EL (cell line): ENCODE data around the gene CDCP2.

ENCODE experiments used
- DNase-seq: peaks from one replicate; pipeline ENCODE4 v3.0.0-alpha.2; 2016

CDCP2 gene

DNA sequence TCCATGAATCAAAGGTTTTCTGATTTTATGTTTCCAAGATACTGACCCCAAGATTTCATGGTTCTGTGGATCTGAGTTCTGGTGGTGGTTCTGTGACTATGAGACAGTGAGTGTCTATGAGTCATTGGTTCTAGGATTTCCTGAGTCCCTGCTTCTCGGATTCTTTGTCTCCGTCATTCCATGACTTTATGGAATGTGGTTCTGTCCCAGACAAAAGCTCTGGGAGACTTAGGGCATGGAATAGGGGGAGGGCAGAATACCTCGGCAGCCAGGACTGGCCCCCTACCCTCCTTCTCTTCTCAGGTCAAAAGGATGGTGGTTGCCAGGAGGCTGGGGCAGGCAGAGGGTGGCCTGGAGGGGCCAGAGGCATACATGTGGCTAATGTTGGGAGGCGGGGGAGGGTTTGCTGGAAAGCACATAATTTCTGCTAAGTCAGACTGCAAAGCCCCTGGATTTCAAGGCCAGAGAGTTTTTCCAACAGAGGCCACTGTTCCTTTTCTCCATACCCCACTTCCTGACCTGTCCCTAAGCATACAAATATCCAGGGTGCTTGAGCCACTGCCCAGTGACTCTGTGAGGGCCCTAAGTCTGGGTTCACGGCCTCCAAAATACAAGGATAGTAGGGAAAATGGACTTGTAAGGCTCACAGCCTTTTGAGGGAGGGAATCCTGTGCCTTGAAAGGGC, 17.2 kb downstream of the CDCP2 start:
- DNase-seq, result no peak

DNA sequence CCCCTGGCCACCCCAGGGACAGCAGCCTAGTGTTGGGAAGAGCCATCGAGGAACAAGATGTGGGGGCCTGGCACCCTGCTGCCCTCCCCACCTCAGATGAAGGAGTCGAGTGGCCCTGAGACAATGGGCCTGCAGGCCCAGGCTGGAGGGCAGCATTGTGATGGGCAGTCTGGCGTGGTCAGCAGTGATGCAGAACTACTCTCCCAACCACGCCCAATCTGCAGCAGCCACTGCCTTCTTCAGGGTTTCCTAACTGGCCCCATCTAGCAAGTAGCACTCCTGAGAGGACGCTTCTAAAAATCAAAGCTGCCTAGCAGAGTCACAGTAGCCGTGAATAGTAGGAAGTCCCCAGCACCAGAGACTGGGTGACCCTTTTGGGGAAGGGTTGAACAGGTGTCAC, 18.5 kb downstream of the CDCP2 start:
- DNase-seq, result no peak

DNA sequence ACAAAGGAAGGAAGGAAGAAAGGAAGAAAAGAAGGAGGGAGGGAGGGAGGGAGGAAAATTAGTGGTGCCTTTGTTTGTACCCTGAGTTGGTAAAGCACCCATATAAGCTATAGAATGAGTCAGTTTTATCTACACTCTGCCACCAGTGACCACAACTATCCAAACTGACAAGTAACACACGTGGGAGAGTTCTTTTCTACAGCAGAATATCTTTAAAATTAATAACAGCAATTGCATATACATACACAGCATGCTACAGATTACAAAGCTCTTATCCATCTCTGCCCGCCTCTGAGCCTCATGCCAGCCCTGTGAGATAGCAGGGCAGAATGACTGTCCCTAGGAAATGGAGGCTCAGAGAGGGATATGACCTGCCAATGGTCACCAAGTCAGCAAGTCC, 20.3 kb downstream of the CDCP2 start:
- DNase-seq, result peak; percentile 16

DNA sequence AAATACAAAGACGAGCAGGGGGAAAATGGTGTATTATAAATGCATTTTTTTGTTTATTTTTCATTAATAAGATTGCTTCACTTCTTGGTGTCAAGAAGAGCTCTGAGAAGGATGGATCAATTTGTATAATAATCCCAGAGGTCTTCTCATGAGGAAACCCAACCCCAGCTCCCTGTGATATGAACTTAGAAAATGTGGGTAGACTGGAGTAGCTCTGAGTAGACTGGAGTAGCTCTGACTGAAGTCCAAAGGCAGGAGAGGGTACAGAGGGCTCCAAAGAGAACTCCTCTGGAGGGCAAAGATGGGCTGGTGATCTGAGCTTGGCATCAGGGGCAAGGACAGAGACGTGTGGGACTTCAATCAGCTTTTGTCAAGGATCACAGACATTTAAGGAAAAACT, 21.4 kb downstream of the CDCP2 start:
- no peak for DNase-seq

DNA sequence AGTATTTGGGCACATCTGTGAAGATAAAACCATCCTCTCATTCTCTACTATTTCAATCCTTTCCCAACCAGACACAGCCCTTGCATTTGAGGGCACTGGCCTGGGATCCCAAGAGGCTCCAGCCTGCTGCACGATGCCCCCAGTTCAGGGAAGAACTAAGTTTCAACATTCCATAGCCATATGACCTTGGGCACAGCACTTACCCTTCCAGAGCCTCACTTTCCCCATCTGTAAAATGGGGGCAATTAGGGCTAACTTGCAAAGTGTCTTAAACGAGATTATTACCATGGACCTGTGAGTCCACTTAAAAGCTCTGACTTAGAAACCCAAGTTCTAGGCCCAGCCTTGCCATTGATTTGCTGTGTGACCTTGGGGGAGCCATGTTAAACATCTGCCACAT, 22.9 kb downstream of the CDCP2 start:
- no peak for DNase-seq

DNA sequence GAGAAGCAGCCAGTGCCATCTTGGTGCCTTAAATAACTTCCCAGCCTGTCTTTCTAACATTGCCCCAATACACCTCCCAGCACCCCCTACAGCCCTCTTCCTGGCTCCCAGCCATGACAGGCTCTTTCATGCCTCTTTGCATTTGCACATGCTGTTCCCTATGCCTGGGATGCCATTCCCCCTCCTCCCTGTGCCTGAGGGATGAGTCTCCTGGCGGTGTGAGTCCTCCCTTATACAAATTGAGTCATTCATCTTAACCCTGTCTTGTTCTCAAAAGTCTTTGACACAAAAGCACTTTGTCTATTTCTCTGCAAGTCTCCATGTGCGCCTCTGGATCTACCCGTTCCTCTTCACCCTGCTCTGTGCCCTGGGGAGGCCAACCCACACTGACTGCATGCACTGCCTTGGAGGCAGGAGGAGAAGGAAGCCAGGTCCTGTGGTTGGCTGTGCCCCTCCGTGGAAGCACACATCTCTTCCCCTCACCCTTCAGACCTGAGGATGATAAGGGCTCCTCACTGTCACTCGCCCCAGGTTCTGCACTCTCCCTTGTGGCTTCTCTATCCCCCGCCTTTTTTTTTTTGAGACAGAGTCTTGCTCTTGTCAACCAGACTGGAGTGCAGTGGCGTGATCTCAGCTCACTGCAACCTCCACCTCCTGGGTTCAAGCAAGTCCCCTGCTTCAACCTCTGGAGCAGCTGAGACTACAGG, 25.1 kb downstream of the CDCP2 start:
- DNase-seq, result no peak

DNA sequence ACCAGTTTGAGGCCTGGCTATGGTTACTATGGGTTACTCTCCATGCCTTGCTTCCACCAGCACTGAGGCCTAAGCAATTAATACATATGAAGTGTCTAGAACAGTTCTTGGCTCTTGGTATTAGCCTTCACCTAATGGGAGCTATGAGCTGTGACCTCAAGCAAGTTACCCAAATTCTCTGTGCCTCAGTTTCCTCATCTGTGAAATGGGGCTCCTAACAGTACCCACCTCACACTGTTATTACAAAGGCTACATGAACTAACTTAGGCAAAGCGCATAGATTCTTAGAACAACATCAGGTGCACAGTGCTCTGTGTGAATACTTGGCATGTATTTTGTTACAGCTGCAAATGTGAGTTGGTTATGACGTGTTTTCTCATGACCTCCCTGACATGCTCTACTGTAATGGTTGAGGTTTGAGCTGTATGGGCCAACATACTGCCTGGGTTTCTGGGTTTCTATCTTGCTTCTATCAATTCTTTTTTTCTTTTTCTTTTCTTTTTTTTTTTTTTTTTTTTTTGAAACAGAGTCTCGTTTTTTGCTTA, 26.5 kb downstream of the CDCP2 start:
- no peak for DNase-seq

DNA sequence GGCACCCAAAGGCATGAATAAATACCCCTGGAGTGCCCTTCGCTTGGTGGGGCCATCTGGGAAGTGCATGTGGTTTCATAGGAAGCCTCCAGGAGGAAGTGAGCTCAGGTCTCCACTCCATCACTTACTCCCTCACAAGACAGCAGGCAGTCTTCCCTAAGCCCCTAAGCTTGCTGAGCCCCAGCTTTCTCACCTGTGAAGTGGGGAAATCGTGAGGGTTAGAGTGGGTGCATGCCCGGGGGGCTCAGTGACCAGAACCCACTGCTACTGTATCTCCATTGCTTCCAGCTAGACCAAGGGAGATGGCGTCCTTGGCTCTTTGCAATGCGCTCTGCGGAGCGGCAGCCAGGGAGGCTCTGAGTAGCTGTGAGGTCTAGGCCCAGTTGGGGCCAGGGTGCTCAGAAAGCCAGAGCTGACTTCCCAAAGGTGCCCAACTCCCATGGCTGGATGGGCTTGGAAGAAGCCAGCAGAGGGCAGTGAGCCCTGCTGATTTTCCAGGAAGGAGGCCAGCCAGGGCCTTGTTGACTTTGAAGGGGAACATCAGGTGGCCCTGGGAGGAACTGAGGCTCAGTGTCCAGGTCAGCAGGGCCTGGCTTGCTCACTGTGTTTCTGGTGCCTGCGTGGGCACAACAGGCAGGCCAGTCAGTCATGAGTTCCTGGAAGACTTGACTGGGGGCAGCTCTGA, 27.3 kb downstream of the CDCP2 start:
- DNase-seq, result peak; percentile 14

DNA sequence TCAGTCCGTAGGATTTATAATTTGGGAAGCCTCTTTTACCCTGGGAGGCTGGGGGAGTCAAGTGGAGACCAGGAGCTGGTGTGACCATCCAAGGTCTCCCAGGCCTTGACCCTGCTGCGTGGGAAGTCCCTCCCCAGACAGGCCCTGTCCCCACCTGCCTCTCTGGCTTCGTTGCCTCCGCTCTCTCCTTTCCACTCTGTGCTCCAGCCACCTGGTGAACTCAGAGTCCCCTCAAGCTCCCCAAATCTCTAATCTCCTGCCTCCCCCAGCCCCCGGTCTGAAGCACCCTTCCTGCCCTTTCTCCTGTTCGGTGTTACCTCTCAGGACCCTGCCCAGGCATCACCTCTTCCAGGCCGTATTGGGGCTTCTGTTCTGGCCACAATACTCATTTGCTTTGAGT, 27.9 kb downstream of the CDCP2 start:
- DNase-seq, result no peak

DNA sequence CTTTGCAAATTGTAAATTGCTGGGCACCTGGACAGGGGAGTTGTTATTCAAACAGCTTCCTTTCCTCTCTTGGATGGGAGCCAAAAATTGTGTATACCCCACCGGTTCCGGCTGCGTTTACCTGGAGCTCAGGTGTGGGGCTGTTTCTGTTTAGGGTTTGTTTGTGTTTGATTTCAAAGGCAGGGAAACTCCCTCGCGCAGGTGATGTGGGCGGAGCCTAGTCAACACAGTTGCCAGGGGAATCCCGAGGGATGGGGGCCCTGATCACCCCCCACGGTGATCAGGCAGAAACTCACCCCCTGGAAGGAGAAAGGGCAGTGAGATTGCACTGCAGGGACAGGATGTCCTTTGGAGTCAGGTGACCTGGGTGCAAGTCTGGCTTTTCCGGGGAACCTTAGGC, 28.3 kb downstream of the CDCP2 start:
- DNase-seq, result no peak

DNA sequence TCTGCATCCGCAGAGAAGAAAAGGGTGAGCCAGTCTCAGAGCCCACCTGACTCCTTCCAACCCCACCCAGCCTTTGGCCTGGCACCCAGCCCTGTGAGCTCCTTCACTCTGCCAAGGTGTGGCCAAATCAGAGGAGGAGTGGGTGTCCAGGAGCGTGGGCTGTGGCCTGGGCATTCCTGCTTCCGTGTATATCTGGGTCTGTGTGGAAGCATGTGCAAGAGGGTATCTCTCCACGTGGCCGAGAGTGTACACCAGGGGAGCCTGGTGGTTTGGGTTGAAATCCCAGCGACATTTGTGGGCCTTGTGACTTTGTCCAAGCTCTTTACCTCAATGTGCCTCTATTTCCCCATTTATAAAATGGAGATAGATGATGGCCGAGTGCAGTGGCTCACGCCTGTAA, 29.8 kb downstream of the CDCP2 start:
- DNase-seq, result no peak

DNA sequence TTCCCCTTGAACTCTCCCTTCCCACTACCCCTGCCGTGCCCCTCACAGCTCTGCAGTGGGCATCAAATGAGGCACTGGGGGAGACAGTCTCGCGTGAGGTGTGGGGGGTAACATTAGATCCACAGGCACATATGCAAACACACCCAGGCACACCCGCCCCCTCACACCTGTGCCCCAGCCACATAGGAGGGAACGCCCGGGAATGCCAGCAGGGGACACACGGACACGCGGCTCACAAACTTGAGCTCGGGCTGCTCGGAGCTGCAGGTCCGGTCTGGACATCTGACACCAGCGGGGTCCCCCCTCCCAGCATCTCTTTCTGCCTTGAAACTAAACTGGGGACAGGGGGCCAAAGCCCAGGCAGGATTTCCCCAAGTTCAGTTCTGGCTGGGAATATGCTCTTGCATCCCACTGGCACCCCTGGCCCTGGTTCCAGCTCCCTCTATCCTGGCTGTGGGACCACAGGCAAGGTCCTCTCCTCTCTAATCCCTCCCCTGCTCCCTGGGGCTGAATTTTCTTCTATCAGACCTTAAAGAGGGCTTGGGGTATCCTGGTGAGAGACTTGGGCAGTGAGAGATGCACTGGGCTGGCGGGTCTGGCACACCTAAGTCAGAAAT, 30.6 kb downstream of the CDCP2 start:
- DNase-seq, result no peak

DNA sequence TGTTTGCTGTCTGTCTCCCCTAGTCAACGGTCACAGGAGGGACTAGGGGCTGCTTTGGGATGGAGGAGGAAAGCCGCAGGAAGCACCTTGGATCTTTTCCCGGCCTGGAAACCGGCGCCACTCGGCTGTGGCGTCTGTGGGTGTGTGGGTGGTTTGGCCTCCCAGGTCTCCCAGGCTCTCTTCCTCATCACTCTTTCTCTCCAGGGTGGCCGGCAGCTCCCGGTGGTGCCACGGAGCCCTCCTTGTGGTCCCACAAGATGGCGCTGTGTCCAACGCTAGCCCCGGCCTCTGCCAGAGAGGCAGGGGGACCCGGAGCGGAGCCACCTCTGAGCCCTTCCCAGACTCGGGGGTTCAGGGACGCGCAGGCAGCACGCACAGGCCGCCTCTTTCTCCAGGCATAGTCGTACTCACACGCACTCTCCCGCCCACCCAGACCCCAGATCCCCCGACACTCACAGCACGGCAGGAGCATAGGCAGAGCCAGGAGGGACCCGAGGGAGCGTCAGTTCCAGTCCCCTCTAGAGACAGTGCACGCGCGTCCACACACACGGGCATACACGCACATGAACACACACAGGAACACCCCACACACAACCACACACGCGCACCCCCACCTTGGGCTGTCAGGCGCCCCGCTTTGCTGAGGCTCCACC, 31.2 kb downstream of the CDCP2 start:
- peak; percentile 81 for DNase-seq

DNA sequence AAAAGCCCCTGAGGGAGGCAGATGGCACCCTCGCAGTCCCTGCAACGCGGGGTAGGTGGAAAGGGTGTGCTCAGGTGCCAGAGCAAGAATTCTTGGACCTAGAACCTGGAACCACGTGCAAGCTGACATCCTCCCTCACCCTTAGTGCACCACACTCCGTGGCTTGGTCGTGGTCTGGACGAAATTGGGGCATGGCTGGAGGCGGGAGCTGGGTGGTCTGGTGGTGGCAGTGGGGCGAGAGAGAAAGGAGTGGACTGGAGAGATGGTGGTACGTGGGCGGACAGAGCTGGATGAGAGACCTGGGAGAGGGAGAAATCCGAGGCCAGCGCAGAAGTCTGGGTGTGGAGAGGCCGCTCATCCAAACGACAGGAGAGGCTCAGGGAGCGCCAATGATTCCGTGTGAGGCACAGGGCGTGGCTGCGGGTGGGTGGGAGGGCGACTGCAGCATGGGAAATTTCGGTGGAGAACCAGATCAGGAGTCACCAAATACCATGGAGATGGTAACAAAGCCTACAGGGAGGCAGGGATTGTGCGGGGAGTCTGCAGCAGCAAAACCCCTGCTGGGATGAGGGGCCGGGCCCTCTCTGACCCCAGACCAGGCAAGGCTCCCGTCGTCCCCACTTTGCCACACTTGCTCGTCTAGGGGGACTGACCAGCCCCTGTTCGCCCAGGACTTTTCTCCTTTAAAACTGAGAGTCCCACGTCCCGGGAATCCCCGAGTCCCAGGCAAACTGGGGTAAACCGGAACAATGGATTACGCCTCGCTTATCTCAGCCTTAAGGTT, 31.9 kb downstream of the CDCP2 start:
- DNase-seq, result no peak

DNA sequence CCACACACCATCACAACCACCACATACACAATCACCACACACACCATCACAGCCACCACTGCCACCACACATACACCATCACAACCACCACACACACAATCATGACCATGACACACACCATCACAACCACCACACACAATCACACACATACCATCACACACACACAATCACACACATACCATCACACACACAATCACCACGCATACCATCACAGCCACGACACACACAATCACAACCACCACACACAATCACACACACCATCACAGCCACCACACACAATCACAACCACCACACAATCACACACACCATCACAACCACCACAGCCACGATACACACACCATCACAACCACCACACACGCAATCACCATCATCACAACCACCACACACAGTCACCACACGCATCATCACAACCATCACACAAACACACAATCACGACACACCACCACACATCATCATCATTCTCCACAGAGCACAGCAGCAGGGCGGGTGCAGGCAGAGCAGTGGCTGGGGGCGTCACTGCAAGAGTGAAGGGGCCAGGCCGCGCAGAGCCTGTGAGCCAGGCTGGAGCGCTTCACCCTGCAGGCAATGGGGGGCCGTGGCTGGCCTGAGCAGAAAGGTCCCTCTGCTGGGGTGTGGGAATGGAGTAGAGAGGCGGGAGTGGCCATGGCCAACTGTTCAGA, 32.6 kb downstream of the CDCP2 start:
- no peak for DNase-seq

DNA sequence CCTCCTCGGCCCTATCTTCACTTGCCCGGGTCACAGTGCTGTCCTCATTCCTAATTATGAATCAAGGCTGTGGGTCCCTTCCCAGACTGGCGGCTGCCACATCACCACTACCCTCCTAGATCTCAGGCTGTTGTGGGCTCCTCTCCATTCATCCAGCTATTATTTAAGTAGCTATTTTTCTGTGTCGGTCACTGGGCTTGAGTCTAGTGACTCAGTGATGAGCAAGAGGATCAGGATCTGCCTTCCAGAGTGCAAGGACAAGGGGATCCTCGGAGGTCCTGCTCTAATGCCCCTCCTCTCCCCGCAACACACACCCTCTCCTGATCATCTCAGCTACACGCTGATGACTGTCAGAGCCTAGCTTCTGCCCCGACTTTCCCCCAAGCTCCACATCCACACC, 34.1 kb downstream of the CDCP2 start:
- peak; percentile 91 for DNase-seq

DNA sequence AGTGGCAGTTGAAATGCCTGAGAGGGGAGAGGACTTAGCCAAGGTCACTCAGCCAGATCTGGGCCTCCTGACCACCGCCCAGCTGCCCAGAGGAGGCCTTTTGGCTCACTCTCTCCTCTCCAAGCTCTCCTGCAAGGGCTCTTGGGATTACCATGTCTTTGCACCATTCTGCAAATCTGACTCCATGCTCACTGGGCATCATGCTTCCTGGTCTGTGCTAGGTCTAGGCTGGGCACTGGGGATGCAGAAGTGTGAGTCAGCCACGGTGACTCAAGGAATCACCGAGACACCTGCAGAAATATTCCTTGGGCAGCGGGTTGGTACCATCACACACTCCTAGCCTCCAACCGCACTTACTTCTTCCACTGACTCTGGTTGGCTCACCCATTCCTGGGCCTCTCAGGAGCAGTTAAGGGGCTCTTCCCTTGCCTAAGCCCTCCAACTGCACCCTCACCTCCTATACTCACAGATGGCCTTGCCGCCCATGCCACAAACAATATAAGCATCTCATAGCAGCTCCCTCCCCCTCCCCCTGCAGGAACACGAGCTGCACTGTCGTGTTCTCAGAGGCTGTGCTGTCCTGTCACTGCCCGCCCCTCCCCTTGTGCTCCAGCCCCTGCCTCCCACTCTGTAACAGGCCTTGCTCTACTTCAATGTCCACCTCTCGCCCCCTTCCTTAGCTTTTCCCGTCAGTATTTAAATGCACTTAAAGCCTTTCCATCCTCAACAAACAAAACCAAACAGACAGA, 34.8 kb downstream of the CDCP2 start:
- peak; percentile 37 for DNase-seq

DNA sequence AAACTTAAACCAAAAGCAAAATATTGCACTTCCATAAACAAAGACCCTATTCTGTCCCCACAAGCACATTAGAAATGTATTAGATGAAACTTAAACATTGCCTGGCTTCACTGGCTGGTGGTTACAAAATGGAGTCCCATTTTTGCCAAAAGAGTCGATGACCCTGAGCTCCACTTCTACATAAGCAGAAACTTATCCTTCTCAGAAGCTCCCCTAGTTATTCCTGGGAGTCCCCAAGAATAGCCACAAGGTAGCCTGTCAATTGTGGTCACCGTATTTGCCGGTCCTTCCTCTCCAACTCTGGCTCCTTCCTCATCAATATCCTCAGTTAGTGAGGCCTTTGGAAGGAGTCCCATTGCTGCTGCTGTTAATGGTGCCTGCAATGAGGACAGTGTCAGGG, 37.3 kb downstream of the CDCP2 start:
- no peak for DNase-seq

DNA sequence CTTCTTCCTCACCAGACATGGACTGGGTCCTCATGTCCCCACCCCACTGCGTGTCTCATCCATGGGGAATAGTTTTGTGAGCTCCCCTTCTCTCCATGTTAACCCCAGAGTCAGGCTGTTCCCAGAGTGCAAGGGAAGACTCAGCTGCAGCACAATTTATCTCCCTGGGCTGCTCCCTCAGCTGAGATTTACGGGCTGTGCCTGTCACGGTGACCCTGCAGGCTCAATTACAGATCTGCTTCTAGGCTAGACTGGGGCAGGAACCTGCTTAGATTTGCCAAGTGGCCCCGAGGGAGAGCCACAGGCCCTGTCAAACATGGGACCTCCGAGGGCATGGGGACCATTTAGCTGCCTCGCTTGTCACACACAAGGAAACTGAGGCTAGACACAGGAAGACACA, 37.8 kb downstream of the CDCP2 start:
- DNase-seq, result no peak

DNA sequence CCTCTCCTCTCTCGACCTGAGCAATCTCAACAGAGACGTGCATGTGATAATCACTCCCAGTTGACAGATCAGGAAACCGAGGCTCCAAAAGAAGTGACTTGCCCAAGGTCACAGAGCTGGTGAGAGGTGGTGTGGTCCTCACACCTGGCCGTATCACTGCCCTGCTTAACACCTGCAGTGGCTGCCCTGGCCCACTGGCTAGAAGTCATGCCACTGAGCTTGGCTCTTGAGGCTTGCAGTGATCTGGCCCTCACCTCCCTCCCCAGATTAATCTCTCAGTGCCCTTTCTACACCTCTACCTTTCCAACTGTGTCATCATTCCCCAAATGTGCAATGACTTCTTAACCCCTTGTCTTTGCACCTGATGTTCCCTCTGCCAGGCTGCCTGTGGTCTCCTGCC, 38.8 kb downstream of the CDCP2 start:
- DNase-seq, result no peak
